ENCODE measurements around the gene INPP5A. TPM values are rescaled to one million over a fixed set of nuclear protein-coding genes. Genes with fewer than 3 reads are reported as not detected.

Gene INPP5A
- total and polyA plus RNA-seq, 9 of the 15 experiments (the other 6 are each of a cell fraction or from before 2014, with no cell fraction given), result 0.66 to 11.6 (median 7.7) TPM

DNA sequence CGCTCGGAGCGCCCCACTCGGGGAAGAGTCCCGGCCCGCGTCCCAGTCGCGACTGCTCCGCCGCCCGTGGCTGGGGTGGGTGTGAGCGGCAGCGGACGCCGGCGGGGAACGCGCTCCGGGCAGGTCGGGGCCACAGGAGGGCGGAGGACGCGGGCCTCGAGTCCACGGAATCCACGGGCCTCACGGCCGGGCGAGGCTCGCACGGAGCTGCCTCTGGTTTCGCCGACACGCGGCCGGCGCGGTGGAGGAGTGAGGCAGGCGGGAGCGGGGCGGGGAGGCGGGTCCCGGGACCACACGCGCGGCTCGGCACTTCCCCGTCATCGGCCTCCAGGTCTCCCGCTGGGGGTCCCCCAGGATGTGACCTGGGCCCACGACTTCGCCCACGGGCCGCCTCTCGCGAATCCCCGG, 248.9 kb downstream of the INPP5A start:
- H4K20me1 ChIP-seq (replicated peaks; ENCODE audit: control insufficient read depth, insufficient read depth, low read length), result no peaks in the 10 kb centered on the region

DNA sequence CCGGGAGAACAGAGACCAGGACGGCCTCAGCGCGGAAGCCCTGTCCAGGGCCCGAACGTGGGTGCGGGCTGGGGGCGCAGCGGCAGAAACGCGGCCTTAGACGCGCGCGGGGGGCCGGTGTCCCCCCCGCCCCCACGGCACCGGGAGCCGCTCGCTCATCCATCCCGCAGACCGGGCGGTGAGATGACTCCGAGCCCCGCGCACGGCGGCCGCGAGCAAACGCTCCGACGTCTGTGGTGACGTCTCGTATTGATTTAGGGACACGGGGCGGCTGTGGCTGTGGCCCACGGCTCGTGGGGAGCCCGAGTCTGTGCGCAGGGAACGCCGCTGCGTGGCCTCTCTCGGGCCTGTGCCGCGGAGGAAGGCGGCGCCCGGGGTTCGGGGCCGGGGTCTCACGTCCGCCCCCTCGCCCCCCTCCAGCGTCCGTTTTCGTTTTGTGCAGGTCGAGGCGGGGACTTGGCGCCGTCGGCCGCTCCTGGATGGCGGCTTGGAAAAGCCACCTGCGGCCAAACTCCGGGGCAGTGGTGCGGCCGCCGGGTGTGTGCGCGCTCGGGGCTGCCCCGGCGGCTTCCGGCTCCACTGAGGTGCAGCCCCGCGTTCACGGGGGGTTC, 249.4 kb downstream of the INPP5A start:
- no peak overlapping the region for H2AFZ ChIP-seq (ENCODE audit: low read depth, low read length)
- H3K9me1 ChIP-seq (ENCODE audit: control insufficient read depth, insufficient read depth, low read length), result no peaks in the 10 kb centered on the region
- no peak for TF ChIP-seq TCF7 (IDR thresholded peaks at IDR 0.05; ENCODE audit: borderline replicate concordance)
- TF ChIP-seq, protein P1, sequence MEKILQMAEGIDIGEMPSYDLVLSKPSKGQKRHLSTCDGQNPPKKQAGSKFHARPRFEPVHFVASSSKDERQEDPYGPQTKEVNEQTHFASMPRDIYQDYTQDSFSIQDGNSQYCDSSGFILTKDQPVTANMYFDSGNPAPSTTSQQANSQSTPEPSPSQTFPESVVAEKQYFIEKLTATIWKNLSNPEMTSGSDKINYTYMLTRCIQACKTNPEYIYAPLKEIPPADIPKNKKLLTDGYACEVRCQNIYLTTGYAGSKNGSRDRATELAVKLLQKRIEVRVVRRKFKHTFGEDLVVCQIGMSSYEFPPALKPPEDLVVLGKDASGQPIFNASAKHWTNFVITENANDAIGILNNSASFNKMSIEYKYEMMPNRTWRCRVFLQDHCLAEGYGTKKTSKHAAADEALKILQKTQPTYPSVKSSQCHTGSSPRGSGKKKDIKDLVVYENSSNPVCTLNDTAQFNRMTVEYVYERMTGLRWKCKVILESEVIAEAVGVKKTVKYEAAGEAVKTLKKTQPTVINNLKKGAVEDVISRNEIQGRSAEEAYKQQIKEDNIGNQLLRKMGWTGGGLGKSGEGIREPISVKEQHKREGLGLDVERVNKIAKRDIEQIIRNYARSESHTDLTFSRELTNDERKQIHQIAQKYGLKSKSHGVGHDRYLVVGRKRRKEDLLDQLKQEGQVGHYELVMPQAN (IDR thresholded peaks at IDR 0.05; ENCODE audit: borderline replicate concordance), result no peak
- no peak for TF ChIP-seq ZSCAN32 (CRISPR knock-in tag; IDR thresholded peaks at IDR 0.05)
- H3K9ac ChIP-seq (ENCODE audit: insufficient read depth in 1 of 2, low read depth in 2 of 2, low read length in 2 of 2), result no peak overlapping the region
- ChIA-PET POLR2A (no interaction called here), CTCF (ENCODE audit: low intra/inter-chr PET ratio) (no interaction called here)
- no peak overlapping the region for H3K4me3 ChIP-seq
- H3K9me3 ChIP-seq (replicated peaks; ENCODE audit: control insufficient read depth, insufficient read depth, low read depth, low read length), result no peaks in the 10 kb centered on the region
- H3K4me1 ChIP-seq (replicated peaks in 1 of 2; ENCODE audit: control insufficient read depth in 2 of 2, insufficient read depth in 2 of 2, low read length in 2 of 2), result no peaks in the 10 kb centered on the region; a peak in 1 of 5 replicates
- H4K20me1 ChIP-seq (replicated peaks; ENCODE audit: control insufficient read depth, insufficient read depth, low read length), result no peaks in the 10 kb centered on the region
- ATAC-seq (no peak), DNase-seq (ENCODE audit: extremely low read depth in 1 of 4, low spot score in 3 of 4) (no peak), FAIRE-seq (no peak)
- H3K4me2 ChIP-seq (ENCODE audit: insufficient read depth, low read length), result no peak overlapping the region
- whole genome bisulfite sequencing (ENCODE audit: insufficient coverage, low coverage, missing lambda C conversion rate), result 82% methylated on average over 10 of the region's 80 CpGs
- BruUV-seq (replicated peaks), result no TSS peak
- in situ Hi-C loops (cut with MboI) (no loop called here), intact Hi-C loops (cut with micrococcal nuclease) (no loop called here)
- no peaks in the 10 kb centered on the region for H3K36me3 ChIP-seq (ENCODE audit: control insufficient read depth, insufficient read depth, low read length)
- no peaks in the 10 kb centered on the region for H3K79me2 ChIP-seq (ENCODE audit: control insufficient read depth, insufficient read depth, low read length)
- H3K27ac ChIP-seq (ENCODE audit: extremely low read depth, low read depth, low read length), result no peak overlapping the region
- H3K27me3 ChIP-seq (ENCODE audit: control insufficient read depth in 2 of 2, insufficient read depth in 2 of 2, low read length in 2 of 2), result no peaks in the 10 kb centered on the region

More for the DNA sequence above, 248.9 kb downstream of the INPP5A start:
- FAIRE-seq, result no peak
- no peak overlapping the region for H3K4me2 ChIP-seq (ENCODE audit: insufficient read depth, low read length)
- H3K4me3 ChIP-seq, result no peak overlapping the region
- H3K9me1 ChIP-seq (ENCODE audit: control insufficient read depth, insufficient read depth, low read length), result no peaks in the 10 kb centered on the region
- no TSS peak for BruUV-seq (replicated peaks)
- no peaks in the 10 kb centered on the region for H3K36me3 ChIP-seq (ENCODE audit: control insufficient read depth, insufficient read depth, low read length)
- ATAC-seq, result no peak
- H2AFZ ChIP-seq (ENCODE audit: low read depth, low read length), result no peak overlapping the region
- TF ChIP-seq HOXB6 (CRISPR knock-in tag; IDR thresholded peaks at IDR 0.05; ENCODE audit: borderline replicate concordance) (no peak), ZNF778 (CRISPR knock-in tag; IDR thresholded peaks at IDR 0.05) (no peak), ZC3H8 (IDR thresholded peaks at IDR 0.05) (no peak), PHF21A (IDR thresholded peaks at IDR 0.05; ENCODE audit: borderline replicate concordance, low read depth) (no peak)
- H3K4me1 ChIP-seq (replicated peaks in 1 of 2; ENCODE audit: control insufficient read depth in 2 of 2, insufficient read depth in 2 of 2, low read length in 2 of 2), result no peaks in the 10 kb centered on the region; a peak in 1 of 5 replicates
- DNase-seq (ENCODE audit: extremely low read depth in 1 of 4, low spot score in 3 of 4), result no peak
- H3K79me2 ChIP-seq (ENCODE audit: control insufficient read depth, insufficient read depth, low read length), result no peaks in the 10 kb centered on the region
- CTCF ChIA-PET (ENCODE audit: low intra/inter-chr PET ratio), result no interaction called here
- in situ Hi-C loops (cut with MboI) (no loop called here), intact Hi-C loops (cut with micrococcal nuclease) (no loop called here)
- H3K9me3 ChIP-seq (replicated peaks; ENCODE audit: control insufficient read depth, insufficient read depth, low read depth, low read length), result no peaks in the 10 kb centered on the region
- POLR2A ChIA-PET, result no interaction called here
- H3K27me3 ChIP-seq (ENCODE audit: control insufficient read depth in 2 of 2, insufficient read depth in 2 of 2, low read length in 2 of 2), result no peaks in the 10 kb centered on the region
- no peak overlapping the region for H3K9ac ChIP-seq (ENCODE audit: insufficient read depth in 1 of 2, low read depth in 2 of 2, low read length in 2 of 2)
- 80% methylated on average over 5 of the region's 58 CpGs for WGBS (ENCODE audit: insufficient coverage, low coverage, missing lambda C conversion rate)
- no peak overlapping the region for H3K27ac ChIP-seq (ENCODE audit: extremely low read depth, low read depth, low read length)

All from K562 (cell line).